ENCODE data around the gene PPP1R3D. TPM values are rescaled to one million over a fixed set of nuclear protein-coding genes. Genes with fewer than 3 reads are reported as not detected.
"Not testable (repeated sequence)": the region's sequence is repeated elsewhere in the genome, so short reads cannot be mapped to it uniquely, and the experiment has no call there.

The PPP1R3D gene
- total RNA-seq, 2 experiments from 2014 or later = 7.0 to 7.5 TPM

DNA sequence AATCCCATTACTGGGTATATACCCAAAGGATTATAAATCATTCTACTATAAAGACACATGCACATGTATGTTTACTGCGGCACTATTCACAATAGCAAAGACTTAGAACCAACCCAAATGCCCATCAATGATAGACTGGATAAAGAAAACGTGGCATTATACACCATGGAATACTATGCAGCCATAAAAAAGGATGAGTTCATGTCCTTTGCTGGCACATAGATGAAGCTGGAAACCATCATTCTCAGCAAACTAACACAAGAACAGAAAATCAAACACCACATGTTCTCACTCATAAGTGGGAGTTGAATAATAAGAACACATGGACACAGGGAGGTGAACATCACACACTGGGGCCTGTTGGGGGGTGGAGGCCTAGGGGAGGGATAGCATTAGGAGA lies 50.1 kb downstream of the PPP1R3D start:
- CTCF ChIA-PET; H3K27me3 Mint-ChIP-seq; DNase-seq; H3K4me1 Mint-ChIP-seq; H3K36me3 Mint-ChIP-seq (ENCODE audit: low read depth); H3K27ac Mint-ChIP-seq; H3K9me3 Mint-ChIP-seq; POLR2A ChIA-PET; H3K4me3 Mint-ChIP-seq: not testable (repeated sequence)

DNA sequence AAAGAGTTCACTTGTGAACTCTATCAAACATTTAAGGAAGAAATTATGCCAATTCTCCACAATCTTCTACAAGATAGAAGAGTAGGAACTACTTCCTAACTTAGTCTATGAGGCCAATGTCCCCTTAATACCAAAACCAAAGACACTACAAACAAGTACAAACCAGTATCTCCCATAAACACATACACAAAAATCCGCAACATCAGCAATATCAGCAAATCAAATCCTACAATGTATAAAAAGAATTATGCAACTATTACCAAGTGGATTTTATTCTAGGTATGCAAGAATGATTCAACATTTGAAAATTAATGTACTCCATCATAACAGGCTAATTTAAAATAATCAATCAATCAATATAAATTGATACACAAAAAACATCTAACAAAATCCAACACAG lies 52.1 kb downstream of the PPP1R3D start:
- Mint-ChIP-seq H3K27ac (no peak overlapping the region), H3K9me3 (no peaks in the 10 kb centered on the region), H3K4me3 (no peak overlapping the region), H3K36me3 (ENCODE audit: low read depth) (peaks cover 3% of the 10 kb centered on the region), H3K4me1 (no peaks in the 10 kb centered on the region), H3K27me3 (no peaks in the 10 kb centered on the region)
- DNase-seq = no peak
- ChIA-PET CTCF (no interaction called here), POLR2A (no interaction called here)

Other genes with a start within 250 kb of the PPP1R3D start
- 1 to 10 TPM; 7.6 to 9.1 TPM for gene SYCP2, start 6.7 kb downstream of the PPP1R3D start, total RNA-seq
- 10 to 100 TPM; 33.7 to 40.6 TPM for gene FAM217B, start 84 bp upstream of the PPP1R3D start, total RNA-seq
- under 1 TPM; 0.40 to 0.47 TPM for gene CDH26, start 18.1 kb upstream of the PPP1R3D start, total RNA-seq

Data from activated CD4-positive, alpha-beta T cell treated with anti-CD3 and anti-CD28 coated beads, Interleukin-2, amount 10 ng/mL, durations not matched to agents 7 days and 5 days (primary cell).